NCI-H2171 treated with DMSO at 0.1 percent for 48 hours (cell line): ENCODE results near the gene FAM240B.

Source experiments
- DNase-seq: peaks from one replicate; lab custom pipeline; 2025; lab: John Stamatoyannopoulos, UW

Gene FAM240B

DNA sequence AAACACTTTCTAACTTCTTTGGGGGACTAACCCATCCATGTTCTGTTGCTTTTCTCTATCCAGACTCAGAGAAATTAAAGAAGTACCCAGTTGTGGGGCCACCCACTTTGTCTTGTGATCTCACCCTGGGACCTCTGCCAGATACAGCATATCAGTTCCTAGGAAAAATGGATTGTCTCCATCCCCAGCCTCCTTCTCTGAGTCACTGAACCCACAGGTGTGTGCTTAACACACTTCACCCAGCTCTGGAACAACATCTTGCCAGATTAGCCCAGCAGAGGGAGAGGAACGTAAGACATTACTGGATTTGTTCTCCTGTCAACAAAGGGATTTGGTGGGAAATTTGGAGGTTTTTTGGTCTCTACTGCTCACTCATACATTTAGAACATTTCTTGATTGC is 19.2 kb downstream of the FAM240B start:
- DNase-seq: peak; percentile 62

DNA sequence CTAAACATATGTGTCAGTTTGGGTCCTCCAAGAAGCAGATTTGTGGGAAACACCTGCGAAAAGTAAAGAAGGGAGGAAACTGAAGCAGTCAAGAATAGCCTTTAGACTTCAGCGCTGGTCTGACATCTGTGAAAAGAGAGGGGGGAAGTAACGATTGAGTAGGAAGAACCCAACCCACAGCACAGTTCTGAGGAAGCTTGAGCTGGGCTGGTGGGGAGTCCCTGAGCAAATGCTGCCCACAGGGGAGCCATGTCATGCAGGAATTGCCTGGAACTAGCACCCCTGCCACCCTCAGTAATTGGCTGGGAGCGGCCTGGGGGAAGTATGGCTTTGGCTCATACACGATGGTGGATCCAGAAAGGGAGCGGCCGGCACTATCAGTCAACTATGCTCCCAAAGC is 20.6 kb downstream of the FAM240B start:
- DNase-seq: no peak

- DNase-seq: no peak
Observed at GRCh38 chr9:38697776-38698300, 22.1 kb downstream of the FAM240B start.

DNA sequence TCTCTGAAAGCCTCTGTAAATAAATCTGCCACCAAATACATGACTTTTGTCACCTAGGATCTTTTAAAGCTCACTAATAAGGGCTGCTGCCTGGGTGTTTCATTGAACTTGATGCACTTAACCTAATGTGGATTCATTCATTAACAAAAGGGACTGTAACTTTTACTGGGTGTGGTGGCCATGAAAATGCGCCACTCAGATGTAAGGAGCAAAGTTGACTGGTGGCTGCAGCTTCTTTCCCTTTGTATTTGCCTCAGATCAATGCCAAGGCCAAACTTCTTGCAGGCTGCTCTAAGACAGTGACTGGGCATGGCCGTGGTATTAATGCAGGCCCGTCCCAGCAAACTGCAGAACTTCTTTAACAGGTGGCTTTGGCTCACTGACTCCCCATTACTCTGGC is 22.9 kb downstream of the FAM240B start:
- no peak for DNase-seq

DNA sequence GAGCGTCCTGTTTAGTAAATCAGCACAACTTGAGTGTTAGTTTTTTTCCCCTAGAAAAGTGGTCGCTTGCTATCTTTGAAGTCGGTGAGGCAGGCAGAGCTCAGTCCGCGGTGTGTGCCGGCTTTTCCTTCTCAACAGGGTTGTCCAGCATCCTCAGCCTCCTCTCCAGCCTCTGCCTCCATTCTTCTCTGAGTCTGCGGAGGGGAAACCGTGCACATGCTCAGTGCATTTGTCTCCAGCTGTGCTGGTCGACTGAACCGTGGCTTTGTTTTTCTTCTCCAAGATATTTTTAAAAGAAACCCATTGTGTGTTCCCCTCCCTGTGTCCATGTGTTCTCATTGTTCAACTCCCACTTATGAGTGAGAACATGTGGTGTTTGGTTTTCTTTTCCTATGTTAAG is 25.3 kb downstream of the FAM240B start:
- DNase-seq: no peak

DNA sequence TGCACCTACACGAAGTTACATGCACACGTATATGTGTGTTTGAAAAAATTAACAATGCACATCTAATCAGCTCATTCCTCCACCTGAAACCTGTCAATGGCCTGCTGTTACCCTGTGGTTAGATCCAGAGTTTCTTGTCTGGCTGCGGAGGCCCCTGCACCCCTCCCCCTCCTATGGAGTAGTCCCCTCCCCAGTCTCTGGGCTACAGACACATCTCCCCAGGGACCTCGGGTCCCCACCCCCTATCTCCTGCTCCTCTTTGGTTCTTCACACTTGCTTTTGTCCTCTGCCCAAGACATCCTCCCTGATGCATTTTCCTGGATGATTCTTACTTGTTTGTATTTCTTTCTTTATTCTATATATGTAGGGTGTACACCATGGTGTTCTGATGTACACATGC is 27.2 kb downstream of the FAM240B start:
- no peak for DNase-seq

DNA sequence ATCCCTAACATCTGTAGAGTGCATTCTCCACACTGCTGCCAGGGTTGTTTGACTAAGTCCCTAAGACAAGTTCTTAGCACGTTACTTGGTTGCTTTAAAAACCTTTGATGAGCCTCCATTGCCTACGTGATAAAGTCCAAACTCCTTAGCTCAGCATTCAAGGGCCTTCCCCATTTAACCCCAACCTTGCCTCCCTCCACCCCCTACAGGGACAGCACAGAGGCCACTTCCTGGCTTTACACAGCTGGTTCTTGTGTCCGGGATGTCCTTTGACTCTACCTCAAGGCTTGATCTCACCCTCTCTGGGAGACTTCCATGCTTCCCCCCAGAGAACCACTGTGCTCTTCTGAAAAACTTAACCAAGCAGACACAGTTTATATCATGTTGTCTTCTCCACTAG is 29.4 kb downstream of the FAM240B start:
- DNase-seq: no peak

DNA sequence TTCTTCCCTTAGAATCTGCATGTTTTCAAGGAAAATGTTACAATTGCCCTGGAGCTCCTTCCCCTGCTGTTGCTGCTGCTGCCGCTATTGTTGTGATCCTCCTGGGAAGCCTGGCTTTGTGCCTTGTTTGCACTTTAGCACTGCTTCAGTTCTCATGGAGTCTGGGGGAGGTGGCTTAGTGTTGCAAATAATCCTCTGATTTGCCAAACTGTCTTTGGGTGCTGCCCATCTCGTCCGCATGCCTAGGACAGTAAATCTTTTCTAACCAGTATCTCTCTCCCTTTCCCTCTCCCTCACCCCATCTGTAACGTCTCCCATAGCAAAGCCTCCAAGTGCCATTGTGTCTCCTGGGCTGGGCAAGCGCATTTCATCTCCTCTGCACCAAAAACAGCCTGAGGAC is 30.3 kb downstream of the FAM240B start:
- peak; percentile 96 for DNase-seq

DNA sequence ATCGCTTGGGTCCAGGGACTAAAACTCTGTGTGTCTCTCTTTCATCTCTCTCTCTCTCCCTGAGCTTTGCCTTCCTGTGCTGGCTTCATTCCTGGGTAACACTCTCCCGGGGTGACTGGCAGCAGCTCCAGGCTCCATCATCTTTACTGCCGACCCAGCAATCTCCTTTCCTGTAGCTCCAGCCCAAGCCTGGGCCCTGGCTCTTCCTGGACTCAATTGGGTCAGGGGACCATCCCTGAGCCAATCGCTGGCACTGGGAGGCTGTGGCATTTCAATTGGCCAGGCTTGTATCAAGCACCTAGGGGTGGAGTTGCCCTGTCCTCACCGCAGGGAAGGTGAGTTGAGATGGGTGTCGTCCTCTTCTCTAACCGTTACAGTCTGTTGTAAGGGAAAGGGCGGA is 31.9 kb downstream of the FAM240B start:
- no peak for DNase-seq

GRCh38 chr9:38687389-38687842 is 32.5 kb downstream of the FAM240B start:
- no peak for DNase-seq

- no peak for DNase-seq
Observed at GRCh38 chr9:38686933-38687332, 33.0 kb downstream of the FAM240B start.

GRCh38 chr9:38685535-38685934 is 34.4 kb downstream of the FAM240B start:
- no peak for DNase-seq

DNA sequence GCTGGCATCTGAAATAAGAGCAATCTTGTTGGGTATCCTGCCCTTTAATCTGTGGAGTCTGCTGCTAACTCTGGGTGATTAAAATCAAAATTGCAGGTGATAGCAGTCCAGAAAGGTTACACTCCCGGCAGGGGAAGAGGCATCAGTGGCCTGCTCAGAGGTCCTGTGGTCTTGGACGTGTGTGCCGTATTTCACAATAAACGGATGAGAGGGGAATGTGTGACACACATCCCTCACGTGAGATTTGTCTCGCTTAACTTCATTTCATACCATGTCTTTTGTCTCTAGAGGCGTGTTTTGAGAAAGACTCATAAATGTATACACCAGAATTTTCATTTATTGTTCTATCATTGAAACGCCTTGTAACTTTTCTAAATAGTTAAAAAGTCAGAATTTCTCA is 36.6 kb downstream of the FAM240B start:
- no peak for DNase-seq

DNA sequence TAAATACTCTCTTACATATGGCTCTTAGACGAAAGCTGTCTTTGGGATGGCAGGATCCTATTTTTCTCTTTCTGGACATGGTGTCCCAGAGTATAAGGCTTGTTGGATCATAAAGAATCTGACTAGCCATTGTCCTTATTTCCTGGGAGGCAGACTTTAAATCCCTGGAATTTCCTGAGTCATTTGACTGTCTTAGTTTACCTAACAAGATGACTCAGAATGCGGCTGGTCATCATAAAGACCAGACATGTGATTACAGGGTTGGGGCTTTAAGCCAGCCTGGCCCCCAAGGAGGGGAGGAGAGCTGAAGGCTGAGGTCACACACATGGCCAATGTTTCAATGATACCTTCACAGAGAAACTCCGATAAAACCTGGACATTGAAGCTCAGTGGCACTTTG is 37.2 kb downstream of the FAM240B start:
- no peak for DNase-seq

DNA sequence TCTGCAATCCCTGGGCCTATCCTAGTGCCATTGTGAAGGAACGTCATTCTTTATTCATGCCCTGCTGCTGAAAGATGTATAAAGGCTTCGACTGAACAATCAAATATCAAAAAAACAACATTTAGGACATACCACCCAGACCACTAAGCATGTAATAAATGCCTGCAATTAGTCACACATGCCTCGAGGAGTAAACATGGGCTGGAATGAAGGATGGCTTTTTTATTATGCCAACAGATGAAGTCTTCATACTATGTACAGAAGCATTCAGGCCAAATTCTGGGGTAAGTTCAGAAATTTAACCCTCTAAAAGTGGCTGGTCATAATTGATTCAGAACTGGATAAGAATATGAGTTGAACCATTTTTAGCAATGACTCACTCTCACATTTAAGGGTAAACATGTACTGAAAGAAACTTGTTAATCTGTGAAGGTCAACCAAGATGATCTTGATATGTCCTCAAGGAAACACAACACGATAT is 38.1 kb downstream of the FAM240B start:
- no peak for DNase-seq

DNA sequence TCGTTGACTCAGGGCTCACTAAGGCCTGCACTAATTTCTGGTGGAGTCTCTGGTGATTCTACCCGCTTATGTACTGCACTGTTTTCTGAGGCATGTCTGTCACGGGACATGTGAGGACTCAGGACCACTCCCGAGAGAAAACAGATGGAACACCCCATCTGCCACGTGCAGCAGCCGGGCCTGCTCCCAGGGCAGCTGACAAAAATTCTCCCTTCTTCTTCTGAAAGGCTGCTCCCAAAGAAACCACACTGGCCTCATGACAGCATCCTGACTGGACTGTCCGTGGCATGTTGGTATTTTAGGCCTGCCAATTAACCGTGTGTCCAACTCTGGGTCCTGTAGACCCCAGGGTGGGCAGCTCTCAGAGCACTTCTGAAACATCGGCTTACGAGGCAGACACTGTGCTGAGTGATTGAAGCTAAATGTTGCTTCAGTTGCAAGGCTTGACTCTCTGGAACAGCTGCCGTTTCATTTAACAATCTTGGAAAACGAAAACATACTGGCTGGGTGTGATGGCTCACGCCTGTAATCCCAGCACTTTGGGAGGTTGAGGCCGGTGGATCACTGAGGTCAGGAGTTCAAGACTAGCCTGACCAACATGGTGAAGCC is 39.0 kb downstream of the FAM240B start:
- peak; percentile 96 for DNase-seq

GRCh38 chr9:38677660-38678303 is 42.2 kb downstream of the FAM240B start:
- DNase-seq: no peak

DNA sequence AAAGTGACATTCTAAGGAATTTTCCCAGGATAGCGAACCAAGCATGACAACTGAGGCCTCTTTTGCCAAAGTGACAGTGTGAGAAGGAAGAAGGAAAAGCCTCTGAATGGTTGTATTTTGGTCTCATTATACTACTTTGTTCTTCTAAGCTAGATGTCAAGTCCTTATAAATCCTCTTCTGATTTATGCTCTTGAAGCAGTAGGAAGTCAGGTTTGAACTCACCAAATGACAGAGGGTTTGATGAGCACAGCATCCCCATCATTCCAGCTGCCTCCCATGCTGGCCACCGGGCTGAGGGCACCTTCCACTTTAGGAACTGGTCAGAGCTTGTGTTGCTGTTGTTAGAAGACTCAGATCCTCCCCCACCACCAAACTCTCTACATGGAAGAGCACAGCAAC is 44.1 kb downstream of the FAM240B start:
- DNase-seq: no peak

DNA sequence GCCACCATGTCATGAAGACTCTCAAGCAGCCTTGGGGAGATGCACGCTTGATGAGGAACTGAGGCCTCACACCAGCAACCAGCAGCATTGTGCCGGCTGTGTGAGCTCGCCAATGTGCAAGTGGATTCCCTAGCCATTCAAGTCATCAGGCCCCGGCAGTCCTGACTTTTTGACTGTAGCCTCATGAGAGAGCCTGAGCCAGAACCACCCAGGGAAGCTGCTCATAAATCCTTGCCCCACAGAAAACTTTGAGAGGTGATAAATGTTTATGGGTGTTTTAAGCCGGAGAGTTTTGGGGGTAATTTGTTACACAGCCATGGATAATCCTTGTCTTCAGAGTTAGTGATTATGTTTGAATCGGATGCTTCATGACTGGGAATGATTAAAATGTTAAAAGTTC is 44.7 kb downstream of the FAM240B start:
- DNase-seq: no peak

DNA sequence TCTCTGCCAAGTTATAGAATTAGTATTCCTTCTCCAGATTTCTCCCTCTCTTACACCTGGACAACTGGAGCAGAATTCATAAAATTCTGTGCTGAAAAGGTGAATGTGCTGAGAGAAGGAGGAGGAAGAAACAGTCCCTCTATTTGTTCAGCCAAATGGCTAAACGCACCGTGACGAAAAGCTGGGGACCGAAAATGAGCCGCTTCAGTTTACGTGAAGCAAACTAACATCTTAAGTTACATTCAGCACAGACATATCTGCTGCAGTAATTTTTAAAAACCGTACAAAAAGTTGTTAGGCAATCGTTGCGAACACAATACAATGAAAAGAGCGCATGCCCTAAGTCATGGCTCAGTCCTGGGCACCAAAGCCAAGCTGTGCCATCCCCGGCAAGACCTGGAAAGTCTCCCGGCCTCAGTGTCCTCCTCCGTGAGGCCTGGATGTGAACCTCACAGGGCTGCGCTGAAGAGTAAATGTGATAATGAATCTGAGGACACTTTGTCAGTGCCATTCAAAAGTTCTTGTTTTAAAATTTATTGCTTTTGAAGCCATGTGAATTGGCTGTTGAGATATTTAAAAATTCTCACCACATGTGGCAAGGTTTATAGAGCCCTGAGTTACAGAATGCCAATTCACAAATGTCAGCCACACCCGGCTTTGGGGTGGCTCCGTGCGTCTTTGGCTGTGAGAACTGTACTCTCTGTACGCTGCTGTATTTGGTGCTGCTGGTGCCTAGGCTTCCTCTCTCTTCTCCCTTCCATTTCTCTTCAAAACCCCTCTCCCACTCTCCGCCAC is 46.3 kb downstream of the FAM240B start:
- DNase-seq: no peak

DNA sequence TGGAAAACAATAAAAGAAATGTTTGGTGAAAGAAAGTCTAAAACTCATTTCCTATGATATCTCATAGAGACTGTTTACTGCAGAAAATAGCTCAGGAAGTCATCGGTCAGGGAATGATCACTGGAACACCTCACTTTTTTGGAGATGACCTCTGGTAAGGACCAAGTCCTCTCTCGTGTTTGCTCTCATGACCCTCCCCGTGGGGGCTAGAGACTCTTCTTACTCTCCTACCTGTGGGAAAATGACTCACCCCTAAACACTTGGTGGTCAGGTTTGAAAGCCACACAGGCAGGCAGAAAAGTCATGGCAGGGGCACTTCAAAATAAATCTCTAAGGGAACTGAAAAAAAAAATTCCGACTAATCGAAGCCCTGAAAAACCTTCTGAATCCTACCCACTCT is 48.2 kb downstream of the FAM240B start:
- DNase-seq: no peak

- DNase-seq: peak; percentile 20
Observed at GRCh38 chr9:38671372-38671731, 48.6 kb downstream of the FAM240B start.
